Retinal pigment epithelial cell (primary cell): ENCODE data around the gene PRSS53.

Experiments used
- DNase-seq: peaks from one replicate; pipeline ENCODE4 v3.0.0-alpha.2; 2010; ENCODE audit warnings: low read depth
- H3K4me3 ChIP-seq: 2 replicates; pipeline ENCODE4 v1.5.1; 2011; ENCODE audit warnings: mild to moderate bottlenecking, low read length, control low read depth, moderate library complexity
- TF ChIP-seq, protein P1 (sequence below): conservative IDR thresholded peaks from 2 replicates; pipeline ENCODE4 v1.5.1; 2011; ENCODE audit warnings: low read depth, low read length, control low read depth, inconsistent platforms

The PRSS53 gene

GRCh38 chr16:31050280-31051030 lies 38.3 kb downstream of the PRSS53 start:
- DNase-seq = no peak
- no peak overlapping the region for H3K4me3 ChIP-seq
- TF ChIP-seq, protein P1, sequence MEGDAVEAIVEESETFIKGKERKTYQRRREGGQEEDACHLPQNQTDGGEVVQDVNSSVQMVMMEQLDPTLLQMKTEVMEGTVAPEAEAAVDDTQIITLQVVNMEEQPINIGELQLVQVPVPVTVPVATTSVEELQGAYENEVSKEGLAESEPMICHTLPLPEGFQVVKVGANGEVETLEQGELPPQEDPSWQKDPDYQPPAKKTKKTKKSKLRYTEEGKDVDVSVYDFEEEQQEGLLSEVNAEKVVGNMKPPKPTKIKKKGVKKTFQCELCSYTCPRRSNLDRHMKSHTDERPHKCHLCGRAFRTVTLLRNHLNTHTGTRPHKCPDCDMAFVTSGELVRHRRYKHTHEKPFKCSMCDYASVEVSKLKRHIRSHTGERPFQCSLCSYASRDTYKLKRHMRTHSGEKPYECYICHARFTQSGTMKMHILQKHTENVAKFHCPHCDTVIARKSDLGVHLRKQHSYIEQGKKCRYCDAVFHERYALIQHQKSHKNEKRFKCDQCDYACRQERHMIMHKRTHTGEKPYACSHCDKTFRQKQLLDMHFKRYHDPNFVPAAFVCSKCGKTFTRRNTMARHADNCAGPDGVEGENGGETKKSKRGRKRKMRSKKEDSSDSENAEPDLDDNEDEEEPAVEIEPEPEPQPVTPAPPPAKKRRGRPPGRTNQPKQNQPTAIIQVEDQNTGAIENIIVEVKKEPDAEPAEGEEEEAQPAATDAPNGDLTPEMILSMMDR = no peak

GRCh38 chr16:31043898-31044481 lies 44.8 kb downstream of the PRSS53 start:
- DNase-seq = no peak
- TF ChIP-seq, protein P1 = no peak
- H3K4me3 ChIP-seq = no peak overlapping the region

DNA sequence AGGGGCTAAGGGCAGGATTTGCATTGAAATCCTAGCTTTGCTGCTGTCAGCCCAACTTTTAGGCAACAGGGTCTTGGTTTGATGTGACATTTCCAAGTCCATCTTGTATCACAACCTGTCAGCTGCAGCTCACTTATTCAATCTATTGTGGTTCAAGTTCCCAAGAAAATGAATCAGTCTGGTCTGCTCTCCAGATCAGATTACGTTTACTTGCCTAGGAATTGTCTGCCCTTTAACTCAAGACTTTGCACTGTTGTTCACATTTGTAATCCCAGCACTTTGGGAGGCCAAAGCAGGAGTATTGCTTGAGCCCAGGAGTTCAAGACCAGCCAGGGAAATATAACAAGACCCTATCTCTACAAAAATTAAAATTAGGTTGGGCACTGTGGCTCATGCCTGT lies 45.4 kb downstream of the PRSS53 start:
- TF ChIP-seq, protein P1 = no peak
- no peak overlapping the region for H3K4me3 ChIP-seq
- DNase-seq = no peak

GRCh38 chr16:31042866-31043265 lies 45.9 kb downstream of the PRSS53 start:
- no peak overlapping the region for H3K4me3 ChIP-seq
- TF ChIP-seq, protein P1 = no peak
- DNase-seq = no peak

- no peak overlapping the region for H3K4me3 ChIP-seq
- DNase-seq = no peak
- TF ChIP-seq, protein P1 = no peak
These were observed 49.8 kb downstream of the PRSS53 start for GRCh38 chr16:31038993-31039392.

DNA sequence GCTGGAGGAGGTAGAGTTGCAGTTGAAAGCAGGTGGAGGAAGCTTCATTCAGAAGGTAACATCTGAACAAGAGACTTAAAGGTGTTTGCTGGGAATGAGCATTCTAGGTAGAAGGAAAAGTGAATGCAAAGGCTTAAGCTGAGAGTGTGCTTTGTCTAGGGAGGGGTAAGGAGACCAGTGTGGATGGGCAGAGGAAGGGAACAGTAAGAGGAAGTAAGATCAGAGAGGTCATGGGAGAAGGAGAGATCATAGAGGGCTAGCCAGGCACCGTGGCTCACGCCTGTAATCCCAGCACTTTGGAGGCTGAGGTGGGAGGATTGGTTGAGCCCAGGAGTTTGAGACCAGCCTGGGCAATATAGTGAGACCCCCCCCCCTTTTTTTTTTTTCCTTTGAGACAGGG lies 52.1 kb downstream of the PRSS53 start:
- no peak overlapping the region for H3K4me3 ChIP-seq
- TF ChIP-seq, protein P1 = no peak
- DNase-seq = no peak
